ENCODE results near the gene CC2D1A.

The CC2D1A gene

GRCh38 chr19:13880059-13881043 is 25.6 kb upstream of the CC2D1A start:
- DNase-seq = peak; percentile 94

GRCh38 chr19:13881251-13881691 is 24.7 kb upstream of the CC2D1A start:
- no peak for DNase-seq

GRCh38 chr19:13881692-13882418 is 24.1 kb upstream of the CC2D1A start:
- DNase-seq = peak; percentile 20

GRCh38 chr19:13882419-13882795 is 23.6 kb upstream of the CC2D1A start:
- no peak for DNase-seq

GRCh38 chr19:13882836-13883235 is 23.2 kb upstream of the CC2D1A start:
- DNase-seq = no peak

GRCh38 chr19:13883516-13884064 is 22.4 kb upstream of the CC2D1A start:
- DNase-seq = no peak

- DNase-seq = peak; percentile 47
Measured at GRCh38 chr19:13884726-13885591, 21.0 kb upstream of the CC2D1A start.

- DNase-seq = no peak
Measured at GRCh38 chr19:13885826-13886365, 20.1 kb upstream of the CC2D1A start.

- no peak for DNase-seq
Measured at GRCh38 chr19:13887018-13887436, 19.0 kb upstream of the CC2D1A start.

GRCh38 chr19:13887517-13887916 is 18.5 kb upstream of the CC2D1A start:
- DNase-seq = no peak

- no peak for DNase-seq
Measured at GRCh38 chr19:13888281-13888680, 17.7 kb upstream of the CC2D1A start.

GRCh38 chr19:13890136-13890535 is 15.9 kb upstream of the CC2D1A start:
- no peak for DNase-seq

GRCh38 chr19:13892870-13893269 is 13.1 kb upstream of the CC2D1A start:
- DNase-seq = no peak

- DNase-seq = no peak
Measured at GRCh38 chr19:13894552-13894951, 11.4 kb upstream of the CC2D1A start.

- no peak for DNase-seq
Measured at GRCh38 chr19:13896227-13896626, 9.8 kb upstream of the CC2D1A start.

- no peak for DNase-seq
Measured at GRCh38 chr19:13899393-13899792, 6.6 kb upstream of the CC2D1A start.

GRCh38 chr19:13899912-13900584 is 6.0 kb upstream of the CC2D1A start:
- no peak for DNase-seq

- peak; percentile 48 for DNase-seq
Measured at GRCh38 chr19:13902993-13903555, 2.9 kb upstream of the CC2D1A start.

GRCh38 chr19:13906521-13906904 is 512 bp downstream of the CC2D1A start:
- DNase-seq = peak; percentile 64

- DNase-seq = no peak
Measured at GRCh38 chr19:13906910-13907309, 909 bp downstream of the CC2D1A start.

- no peak for DNase-seq
Measured at GRCh38 chr19:13908674-13909073, 2.7 kb downstream of the CC2D1A start.
